ENCODE results near the gene PIP5KL1. TPM values are rescaled to one million over a fixed set of nuclear protein-coding genes. Genes with fewer than 3 reads are reported as not detected.

Gene PIP5KL1
- total RNA-seq, 1 experiment from 2014 or later = 16.8 TPM

DNA sequence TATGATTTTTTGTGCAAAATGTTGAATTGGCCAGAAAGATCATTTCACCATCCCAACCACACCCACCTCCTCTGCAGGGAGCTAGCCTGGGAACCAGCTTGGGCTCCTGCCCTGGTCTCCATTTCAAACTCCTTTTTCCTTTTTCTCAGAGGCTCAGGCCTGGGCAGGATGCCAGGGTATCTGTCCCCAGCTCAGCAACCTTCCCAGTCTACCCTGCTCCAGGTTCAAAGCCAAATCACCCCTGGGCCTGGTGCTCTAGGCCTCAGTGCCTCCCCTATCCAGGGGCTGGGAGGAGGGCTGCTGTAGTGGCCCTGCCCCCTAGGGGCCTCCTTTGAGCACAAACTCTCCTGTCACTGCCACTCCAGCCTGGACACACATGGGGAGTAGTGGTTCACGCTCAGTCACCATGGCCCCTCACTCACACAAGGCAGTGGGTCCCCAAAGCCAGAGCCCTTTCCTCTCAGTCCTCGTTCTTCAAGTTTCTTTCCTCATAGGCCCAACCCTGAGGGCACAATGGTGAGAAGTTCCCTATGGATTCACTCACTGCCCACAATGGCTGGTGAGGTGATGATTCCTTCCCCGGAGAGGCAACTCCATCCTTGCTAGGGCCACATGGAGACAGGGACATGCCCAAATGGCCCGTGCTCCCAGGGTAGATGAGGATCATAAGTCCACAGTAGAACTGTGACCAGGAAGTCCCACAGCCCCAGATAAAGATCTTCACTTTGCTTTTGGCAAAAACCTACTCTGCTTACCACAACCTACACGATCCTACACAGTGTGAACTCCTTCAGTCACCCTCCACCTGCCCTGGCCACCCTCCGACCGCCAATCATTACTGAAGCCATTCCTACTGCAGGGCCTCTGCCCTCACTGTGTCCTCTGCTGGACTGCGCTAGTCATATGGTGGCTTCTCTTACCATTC is 12.1 kb downstream of the PIP5KL1 start (continued):
- TF ChIP-seq, protein P1, sequence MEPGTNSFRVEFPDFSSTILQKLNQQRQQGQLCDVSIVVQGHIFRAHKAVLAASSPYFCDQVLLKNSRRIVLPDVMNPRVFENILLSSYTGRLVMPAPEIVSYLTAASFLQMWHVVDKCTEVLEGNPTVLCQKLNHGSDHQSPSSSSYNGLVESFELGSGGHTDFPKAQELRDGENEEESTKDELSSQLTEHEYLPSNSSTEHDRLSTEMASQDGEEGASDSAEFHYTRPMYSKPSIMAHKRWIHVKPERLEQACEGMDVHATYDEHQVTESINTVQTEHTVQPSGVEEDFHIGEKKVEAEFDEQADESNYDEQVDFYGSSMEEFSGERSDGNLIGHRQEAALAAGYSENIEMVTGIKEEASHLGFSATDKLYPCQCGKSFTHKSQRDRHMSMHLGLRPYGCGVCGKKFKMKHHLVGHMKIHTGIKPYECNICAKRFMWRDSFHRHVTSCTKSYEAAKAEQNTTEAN (CRISPR knock-in tag; IDR thresholded peaks at IDR 0.05) = no peak
- TF ChIP-seq ZNF219 (CRISPR knock-in tag; IDR thresholded peaks at IDR 0.05; ENCODE audit: borderline replicate concordance) (no peak), MYBL2 (CRISPR knock-in tag; IDR thresholded peaks at IDR 0.05) (no peak), SMAD4 (CRISPR knock-in tag; IDR thresholded peaks at IDR 0.05) (no peak), GABPB1 (CRISPR knock-in tag; IDR thresholded peaks at IDR 0.05) (no peak), ZNF121 (CRISPR knock-in tag; IDR thresholded peaks at IDR 0.05) (no peak), ZNF416 (CRISPR knock-in tag; IDR thresholded peaks at IDR 0.05) (no peak), MXD4 (CRISPR knock-in tag; IDR thresholded peaks at IDR 0.05; ENCODE audit: borderline replicate concordance) (no peak), ZNF671 (CRISPR knock-in tag; IDR thresholded peaks at IDR 0.05) (no peak)
- TF ChIP-seq, protein P2, sequence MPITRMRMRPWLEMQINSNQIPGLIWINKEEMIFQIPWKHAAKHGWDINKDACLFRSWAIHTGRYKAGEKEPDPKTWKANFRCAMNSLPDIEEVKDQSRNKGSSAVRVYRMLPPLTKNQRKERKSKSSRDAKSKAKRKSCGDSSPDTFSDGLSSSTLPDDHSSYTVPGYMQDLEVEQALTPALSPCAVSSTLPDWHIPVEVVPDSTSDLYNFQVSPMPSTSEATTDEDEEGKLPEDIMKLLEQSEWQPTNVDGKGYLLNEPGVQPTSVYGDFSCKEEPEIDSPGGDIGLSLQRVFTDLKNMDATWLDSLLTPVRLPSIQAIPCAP (CRISPR knock-in tag; IDR thresholded peaks at IDR 0.05) = no peak
- TF ChIP-seq, protein P3, sequence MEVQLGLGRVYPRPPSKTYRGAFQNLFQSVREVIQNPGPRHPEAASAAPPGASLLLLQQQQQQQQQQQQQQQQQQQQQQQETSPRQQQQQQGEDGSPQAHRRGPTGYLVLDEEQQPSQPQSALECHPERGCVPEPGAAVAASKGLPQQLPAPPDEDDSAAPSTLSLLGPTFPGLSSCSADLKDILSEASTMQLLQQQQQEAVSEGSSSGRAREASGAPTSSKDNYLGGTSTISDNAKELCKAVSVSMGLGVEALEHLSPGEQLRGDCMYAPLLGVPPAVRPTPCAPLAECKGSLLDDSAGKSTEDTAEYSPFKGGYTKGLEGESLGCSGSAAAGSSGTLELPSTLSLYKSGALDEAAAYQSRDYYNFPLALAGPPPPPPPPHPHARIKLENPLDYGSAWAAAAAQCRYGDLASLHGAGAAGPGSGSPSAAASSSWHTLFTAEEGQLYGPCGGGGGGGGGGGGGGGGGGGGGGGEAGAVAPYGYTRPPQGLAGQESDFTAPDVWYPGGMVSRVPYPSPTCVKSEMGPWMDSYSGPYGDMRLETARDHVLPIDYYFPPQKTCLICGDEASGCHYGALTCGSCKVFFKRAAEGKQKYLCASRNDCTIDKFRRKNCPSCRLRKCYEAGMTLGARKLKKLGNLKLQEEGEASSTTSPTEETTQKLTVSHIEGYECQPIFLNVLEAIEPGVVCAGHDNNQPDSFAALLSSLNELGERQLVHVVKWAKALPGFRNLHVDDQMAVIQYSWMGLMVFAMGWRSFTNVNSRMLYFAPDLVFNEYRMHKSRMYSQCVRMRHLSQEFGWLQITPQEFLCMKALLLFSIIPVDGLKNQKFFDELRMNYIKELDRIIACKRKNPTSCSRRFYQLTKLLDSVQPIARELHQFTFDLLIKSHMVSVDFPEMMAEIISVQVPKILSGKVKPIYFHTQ (CRISPR knock-in tag; IDR thresholded peaks at IDR 0.05) = no peak
- TF ChIP-seq, protein P4, sequence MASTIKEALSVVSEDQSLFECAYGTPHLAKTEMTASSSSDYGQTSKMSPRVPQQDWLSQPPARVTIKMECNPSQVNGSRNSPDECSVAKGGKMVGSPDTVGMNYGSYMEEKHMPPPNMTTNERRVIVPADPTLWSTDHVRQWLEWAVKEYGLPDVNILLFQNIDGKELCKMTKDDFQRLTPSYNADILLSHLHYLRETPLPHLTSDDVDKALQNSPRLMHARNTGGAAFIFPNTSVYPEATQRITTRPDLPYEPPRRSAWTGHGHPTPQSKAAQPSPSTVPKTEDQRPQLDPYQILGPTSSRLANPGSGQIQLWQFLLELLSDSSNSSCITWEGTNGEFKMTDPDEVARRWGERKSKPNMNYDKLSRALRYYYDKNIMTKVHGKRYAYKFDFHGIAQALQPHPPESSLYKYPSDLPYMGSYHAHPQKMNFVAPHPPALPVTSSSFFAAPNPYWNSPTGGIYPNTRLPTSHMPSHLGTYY (CRISPR knock-in tag; IDR thresholded peaks at IDR 0.05) = no peak

DNA sequence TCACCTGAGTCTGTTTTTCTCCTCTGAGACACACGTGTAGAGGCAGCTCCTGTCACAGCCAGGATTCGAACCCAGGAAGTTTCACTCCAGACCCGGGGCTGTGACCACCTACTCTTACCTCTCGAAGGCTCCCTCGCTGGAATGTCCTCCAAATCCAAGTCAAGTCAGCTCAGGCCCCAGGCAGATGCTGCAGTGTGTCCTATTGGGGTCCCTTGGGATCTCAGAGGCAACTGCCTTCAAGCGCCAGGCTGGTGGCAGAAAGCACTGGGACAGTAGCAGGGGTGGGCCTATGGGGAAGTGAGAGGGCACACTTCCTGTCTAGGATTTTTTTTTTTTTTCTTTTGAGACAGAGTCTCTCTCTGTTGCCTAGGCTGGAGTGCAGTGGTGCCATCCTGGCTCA is 13.0 kb downstream of the PIP5KL1 start:
- CTCF ChIA-PET = interaction anchor here (0.6 to 2.4 kb wide), 21 partner anchors 11 to 207 kb away, joined by 3 to 20 read pairs (median 6); partner anchors contain the start of genes CDK9, FPGS, PIP5KL1 and TOR2A
- POLR2A ChIA-PET = interaction anchor here (0.5 to 1.0 kb wide), 2 partner anchors 18 to 98 kb away, joined by 3 read pairs; no protein-coding TSS in a partner anchor
- Mint-ChIP-seq H3K36me3 (no peaks in the 10 kb centered on the region; the same call in 1 of the 2 replicates), H3K27me3 (ENCODE audit: low read depth) (peaks cover 11% of the 10 kb centered on the region), H3K4me1 (peaks cover 19% of the 10 kb centered on the region), H3K9me3 (no peaks in the 10 kb centered on the region), H3K27ac (no peak overlapping the region), H3K4me3 (no peak overlapping the region)
- no peak for DNase-seq (ENCODE audit: low spot score)
- ATAC-seq = no peak
- TF ChIP-seq FOXK1 (CRISPR knock-in tag; IDR thresholded peaks at IDR 0.05) (no peak), NR3C1 (CRISPR knock-in tag; conservative IDR thresholded peaks at IDR 0.05; ENCODE audit: low read depth) (no peak), RORB (CRISPR knock-in tag; IDR thresholded peaks at IDR 0.05) (no peak), EMX1 (CRISPR knock-in tag; IDR thresholded peaks at IDR 0.05) (no peak), TEAD4 (CRISPR knock-in tag; IDR thresholded peaks at IDR 0.05) (no peak), ELF4 (CRISPR knock-in tag; IDR thresholded peaks at IDR 0.05; ENCODE audit: low read depth) (no peak), TEAD1 (CRISPR knock-in tag; IDR thresholded peaks at IDR 0.05) (no peak)
- TF ChIP-seq, protein P4 (CRISPR knock-in tag; IDR thresholded peaks at IDR 0.05) = no peak
- TF ChIP-seq, protein P5, sequence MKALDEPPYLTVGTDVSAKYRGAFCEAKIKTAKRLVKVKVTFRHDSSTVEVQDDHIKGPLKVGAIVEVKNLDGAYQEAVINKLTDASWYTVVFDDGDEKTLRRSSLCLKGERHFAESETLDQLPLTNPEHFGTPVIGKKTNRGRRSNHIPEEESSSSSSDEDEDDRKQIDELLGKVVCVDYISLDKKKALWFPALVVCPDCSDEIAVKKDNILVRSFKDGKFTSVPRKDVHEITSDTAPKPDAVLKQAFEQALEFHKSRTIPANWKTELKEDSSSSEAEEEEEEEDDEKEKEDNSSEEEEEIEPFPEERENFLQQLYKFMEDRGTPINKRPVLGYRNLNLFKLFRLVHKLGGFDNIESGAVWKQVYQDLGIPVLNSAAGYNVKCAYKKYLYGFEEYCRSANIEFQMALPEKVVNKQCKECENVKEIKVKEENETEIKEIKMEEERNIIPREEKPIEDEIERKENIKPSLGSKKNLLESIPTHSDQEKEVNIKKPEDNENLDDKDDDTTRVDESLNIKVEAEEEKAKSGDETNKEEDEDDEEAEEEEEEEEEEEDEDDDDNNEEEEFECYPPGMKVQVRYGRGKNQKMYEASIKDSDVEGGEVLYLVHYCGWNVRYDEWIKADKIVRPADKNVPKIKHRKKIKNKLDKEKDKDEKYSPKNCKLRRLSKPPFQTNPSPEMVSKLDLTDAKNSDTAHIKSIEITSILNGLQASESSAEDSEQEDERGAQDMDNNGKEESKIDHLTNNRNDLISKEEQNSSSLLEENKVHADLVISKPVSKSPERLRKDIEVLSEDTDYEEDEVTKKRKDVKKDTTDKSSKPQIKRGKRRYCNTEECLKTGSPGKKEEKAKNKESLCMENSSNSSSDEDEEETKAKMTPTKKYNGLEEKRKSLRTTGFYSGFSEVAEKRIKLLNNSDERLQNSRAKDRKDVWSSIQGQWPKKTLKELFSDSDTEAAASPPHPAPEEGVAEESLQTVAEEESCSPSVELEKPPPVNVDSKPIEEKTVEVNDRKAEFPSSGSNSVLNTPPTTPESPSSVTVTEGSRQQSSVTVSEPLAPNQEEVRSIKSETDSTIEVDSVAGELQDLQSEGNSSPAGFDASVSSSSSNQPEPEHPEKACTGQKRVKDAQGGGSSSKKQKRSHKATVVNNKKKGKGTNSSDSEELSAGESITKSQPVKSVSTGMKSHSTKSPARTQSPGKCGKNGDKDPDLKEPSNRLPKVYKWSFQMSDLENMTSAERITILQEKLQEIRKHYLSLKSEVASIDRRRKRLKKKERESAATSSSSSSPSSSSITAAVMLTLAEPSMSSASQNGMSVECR (CRISPR knock-in tag; IDR thresholded peaks at IDR 0.05; ENCODE audit: borderline replicate concordance) = no peak
- TF ChIP-seq, protein P6, sequence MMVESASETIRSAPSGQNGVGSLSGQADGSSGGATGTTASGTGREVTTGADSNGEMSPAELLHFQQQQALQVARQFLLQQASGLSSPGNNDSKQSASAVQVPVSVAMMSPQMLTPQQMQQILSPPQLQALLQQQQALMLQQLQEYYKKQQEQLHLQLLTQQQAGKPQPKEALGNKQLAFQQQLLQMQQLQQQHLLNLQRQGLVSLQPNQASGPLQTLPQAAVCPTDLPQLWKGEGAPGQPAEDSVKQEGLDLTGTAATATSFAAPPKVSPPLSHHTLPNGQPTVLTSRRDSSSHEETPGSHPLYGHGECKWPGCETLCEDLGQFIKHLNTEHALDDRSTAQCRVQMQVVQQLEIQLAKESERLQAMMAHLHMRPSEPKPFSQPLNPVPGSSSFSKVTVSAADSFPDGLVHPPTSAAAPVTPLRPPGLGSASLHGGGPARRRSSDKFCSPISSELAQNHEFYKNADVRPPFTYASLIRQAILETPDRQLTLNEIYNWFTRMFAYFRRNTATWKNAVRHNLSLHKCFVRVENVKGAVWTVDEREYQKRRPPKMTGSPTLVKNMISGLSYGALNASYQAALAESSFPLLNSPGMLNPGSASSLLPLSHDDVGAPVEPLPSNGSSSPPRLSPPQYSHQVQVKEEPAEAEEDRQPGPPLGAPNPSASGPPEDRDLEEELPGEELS (CRISPR knock-in tag; IDR thresholded peaks at IDR 0.05) = no peak
